WERI-Rb-1 (cell line): ENCODE results near the gene TMPRSS13.

Experiments
- DNase-seq: peaks from one replicate; pipeline ENCODE4 v3.0.0-alpha.2; 2020
- H3K27ac ChIP-seq: fragments of 250-450 bp; sonication (Bioruptor Pico); 2 replicates; pipeline ENCODE4 v1.5.1; 2020; ENCODE audit warnings: mild to moderate bottlenecking, moderate library complexity
- H3K27me3 ChIP-seq: fragments of 250-450 bp; sonication (Bioruptor Pico); 2 replicates; pipeline ENCODE4 v1.5.1; 2021; ENCODE audit warnings: mild to moderate bottlenecking, low read depth, moderate library complexity; ENCODE audit not compliant: insufficient read depth, severe bottlenecking
- H3K36me3 ChIP-seq: fragments of 250-450 bp; sonication (Bioruptor Pico); 2 replicates; pipeline ENCODE4 v1.5.1; 2020; ENCODE audit warnings: mild to moderate bottlenecking, moderate library complexity
- H3K4me3 ChIP-seq: 2 replicates; pipeline ENCODE4 v1.5.1; 2011; ENCODE audit warnings: low read depth, mild to moderate bottlenecking, control low read depth, low read length
- H3K9me3 ChIP-seq: fragments of 250-450 bp; sonication (Bioruptor Pico); 2 replicates; pipeline ENCODE4 v1.5.1; 2021; ENCODE audit warnings: mild to moderate bottlenecking, moderate library complexity; ENCODE audit not compliant: severe bottlenecking
- TF ChIP-seq, protein P1 (sequence below): IDR thresholded peaks from 2 replicates; pipeline ENCODE4 v1.5.1; 2011; ENCODE audit warnings: low read depth, mild to moderate bottlenecking, control low read depth, inconsistent platforms, low read length

The TMPRSS13 gene

DNA sequence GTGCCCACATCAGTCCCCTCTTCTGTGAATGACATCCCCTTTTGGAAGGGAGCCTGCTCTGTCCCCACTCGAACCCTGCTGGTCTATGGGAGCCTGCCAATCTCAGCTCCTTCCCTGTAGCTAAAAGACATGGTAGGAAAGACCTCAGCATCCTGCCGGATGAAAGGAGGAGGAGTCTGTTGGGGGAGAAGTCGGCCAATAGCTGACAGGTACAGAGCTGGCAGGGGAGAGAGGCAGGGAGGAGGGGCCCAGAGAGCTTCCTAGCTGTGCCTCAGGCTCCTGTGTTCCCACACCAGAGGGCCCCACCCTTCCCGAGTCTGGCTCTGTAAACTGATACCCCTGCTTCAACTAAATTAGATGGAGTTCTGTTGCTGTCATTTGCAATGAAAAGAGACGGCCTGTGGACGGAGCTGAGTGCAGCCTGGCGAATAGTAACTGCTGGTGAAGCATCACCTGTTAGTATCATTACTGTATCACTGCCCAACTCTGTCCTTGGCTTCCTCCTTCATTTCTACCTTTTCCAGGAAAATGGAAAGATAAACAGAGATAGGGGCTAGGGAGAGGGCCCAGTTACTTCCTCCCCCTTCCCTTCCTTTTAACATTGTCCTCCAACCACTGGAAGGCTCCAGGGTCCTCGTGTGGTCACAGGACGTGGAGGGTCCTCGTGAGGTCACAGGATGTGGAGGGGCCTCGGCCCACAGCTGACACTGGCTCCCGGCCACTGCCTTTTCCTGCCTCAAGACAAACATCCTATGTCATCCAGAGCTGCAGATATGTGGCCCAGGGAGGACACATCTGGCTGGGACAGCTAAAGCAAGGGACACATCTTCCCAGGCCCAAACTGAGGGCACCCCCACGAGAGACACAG, 67.8 kb downstream of the TMPRSS13 start:
- H3K27me3 ChIP-seq: no peaks in the 10 kb centered on the region
- H3K36me3 ChIP-seq: no peaks in the 10 kb centered on the region; the same call in 1 of the 2 replicates
- H3K4me3 ChIP-seq: no peak overlapping the region
- no peak overlapping the region for H3K27ac ChIP-seq
- no peaks in the 10 kb centered on the region for H3K9me3 ChIP-seq
- peak; percentile 39 for DNase-seq
- TF ChIP-seq, protein P1, sequence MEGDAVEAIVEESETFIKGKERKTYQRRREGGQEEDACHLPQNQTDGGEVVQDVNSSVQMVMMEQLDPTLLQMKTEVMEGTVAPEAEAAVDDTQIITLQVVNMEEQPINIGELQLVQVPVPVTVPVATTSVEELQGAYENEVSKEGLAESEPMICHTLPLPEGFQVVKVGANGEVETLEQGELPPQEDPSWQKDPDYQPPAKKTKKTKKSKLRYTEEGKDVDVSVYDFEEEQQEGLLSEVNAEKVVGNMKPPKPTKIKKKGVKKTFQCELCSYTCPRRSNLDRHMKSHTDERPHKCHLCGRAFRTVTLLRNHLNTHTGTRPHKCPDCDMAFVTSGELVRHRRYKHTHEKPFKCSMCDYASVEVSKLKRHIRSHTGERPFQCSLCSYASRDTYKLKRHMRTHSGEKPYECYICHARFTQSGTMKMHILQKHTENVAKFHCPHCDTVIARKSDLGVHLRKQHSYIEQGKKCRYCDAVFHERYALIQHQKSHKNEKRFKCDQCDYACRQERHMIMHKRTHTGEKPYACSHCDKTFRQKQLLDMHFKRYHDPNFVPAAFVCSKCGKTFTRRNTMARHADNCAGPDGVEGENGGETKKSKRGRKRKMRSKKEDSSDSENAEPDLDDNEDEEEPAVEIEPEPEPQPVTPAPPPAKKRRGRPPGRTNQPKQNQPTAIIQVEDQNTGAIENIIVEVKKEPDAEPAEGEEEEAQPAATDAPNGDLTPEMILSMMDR: no peak

DNA sequence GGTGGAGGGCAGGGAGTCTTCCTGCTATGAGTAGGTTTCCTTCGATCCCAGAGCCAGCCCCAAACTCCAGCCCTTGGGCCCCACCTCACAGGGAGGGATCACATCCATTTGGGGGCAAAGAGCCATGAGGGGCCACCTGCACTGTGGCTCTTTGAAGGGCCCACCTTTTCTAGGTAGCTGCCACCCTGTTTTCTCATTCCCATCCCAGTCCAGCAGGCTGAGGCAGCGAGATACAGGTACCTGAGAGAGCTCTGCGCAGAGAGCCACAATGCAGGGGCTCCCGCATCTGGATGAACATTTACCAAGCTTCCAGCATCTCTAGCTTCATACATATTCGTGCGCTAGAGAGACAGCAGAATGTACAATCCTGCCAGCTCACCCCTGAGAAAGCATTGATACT, 69.1 kb downstream of the TMPRSS13 start:
- Histone ChIP-seq H3K27me3 (no peaks in the 10 kb centered on the region), H3K9me3 (no peaks in the 10 kb centered on the region), H3K36me3 (no peaks in the 10 kb centered on the region), H3K4me3 (no peak overlapping the region), H3K27ac (no peak overlapping the region)
- TF ChIP-seq, protein P1: no peak
- DNase-seq: no peak

DNA sequence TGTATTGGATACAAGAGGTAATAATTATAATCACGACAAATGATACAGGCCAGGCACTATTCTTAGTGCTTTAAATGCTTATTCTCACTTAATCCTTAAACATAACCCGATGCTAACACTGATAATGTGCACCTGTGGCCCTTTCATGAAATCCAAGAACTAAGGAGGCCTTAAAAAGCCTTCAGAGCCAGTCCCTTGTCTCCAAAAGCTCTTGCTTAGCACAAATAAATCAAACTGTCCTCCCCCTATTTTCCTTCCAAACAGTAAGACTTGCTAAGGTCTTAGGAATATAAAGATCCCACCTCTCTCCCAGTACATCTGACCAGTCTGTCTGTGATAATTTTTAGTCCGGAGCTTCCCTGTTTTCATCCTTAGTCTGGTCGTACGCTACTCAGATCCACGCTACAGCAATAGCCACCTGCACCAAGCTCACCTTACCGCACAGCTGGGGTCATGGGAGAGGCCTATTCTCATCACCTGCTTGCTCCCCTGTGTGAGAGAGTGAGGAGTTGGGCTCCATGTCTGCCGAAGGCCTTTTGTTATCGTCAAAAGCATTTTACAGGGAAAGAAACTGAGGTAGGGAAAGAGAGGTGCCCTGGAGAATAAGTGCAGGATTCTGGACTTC, 69.6 kb downstream of the TMPRSS13 start:
- DNase-seq: no peak
- Histone ChIP-seq H3K27ac (no peak overlapping the region), H3K9me3 (no peaks in the 10 kb centered on the region), H3K4me3 (no peak overlapping the region), H3K36me3 (no peaks in the 10 kb centered on the region), H3K27me3 (no peaks in the 10 kb centered on the region)
- TF ChIP-seq, protein P1: no peak

DNA sequence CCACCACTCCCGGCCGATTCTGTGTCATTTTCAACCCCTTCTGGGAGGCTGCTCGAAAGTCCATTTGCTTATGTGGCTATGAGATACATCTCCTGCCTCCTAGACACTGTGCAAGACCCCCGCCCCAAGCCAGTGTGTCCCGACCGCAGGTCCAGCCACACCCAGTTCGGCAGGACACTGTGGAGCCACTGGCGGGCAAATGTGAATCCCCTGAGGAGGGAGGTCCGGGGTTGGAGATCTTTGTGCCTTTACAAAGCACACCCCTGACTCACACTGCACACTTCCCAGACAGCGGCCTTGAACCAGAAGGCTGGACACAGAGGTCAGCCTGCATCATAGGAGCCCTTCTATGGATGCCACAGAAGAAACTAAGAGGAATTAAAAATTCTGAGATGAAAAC, 70.1 kb downstream of the TMPRSS13 start:
- no peak overlapping the region for H3K4me3 ChIP-seq
- no peak for DNase-seq
- no peaks in the 10 kb centered on the region for H3K27me3 ChIP-seq
- TF ChIP-seq, protein P1: no peak
- H3K9me3 ChIP-seq: no peaks in the 10 kb centered on the region
- no peaks in the 10 kb centered on the region for H3K36me3 ChIP-seq
- no peak overlapping the region for H3K27ac ChIP-seq

DNA sequence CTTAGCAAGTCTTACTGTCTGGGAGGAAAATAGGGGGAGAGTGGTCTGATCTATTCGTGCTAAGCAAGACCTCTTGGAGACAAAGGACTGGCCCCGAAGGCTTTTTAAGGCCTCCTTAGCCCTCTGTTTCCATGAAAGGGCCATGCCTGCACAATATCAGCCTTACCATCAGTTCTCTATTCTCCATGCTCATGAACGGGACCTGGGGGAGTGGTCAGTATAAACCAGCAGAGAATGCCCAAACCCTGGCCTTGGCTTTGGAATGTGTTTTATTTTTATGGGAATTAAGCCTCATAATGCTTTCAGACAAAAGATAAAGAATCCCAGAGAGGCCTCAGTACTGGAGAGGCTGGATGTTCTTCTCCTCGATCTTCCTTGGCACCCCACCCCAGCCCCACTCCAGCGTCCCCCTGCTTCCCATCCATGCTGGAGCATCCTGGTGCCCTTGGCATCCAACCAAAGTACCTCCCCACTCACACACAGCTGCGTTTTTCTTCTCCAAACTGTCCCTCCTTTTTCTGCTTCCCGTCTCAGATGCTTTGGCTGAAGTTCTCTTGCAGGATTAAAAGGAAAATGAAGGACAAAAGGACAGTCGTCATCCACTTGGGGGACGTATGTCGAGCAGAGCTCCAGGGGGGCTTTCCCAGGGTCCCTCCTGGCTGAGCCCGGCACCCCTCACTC, 71.3 kb downstream of the TMPRSS13 start:
- H3K27ac ChIP-seq: no peak overlapping the region
- H3K9me3 ChIP-seq: peaks cover 5% of the 10 kb centered on the region
- TF ChIP-seq, protein P1: no peak
- no peaks in the 10 kb centered on the region for H3K36me3 ChIP-seq
- H3K27me3 ChIP-seq: no peaks in the 10 kb centered on the region
- DNase-seq: no peak
- H3K4me3 ChIP-seq: no peak overlapping the region
